Small intestine (tissue), 7 donors: Measurements from ENCODE around the gene PRR19. TPM values are rescaled to one million over a fixed set of nuclear protein-coding genes. Genes with fewer than 3 reads are reported as not detected.
A peak's percentile ranks its signal among the peaks of the same experiment; 100 is the strongest.

Experiments used
- DNase-seq, 2 donors: peaks; one replicate each; pipeline versions ENCODE4 v3.0.0 to v3.0.0-alpha.2; 2013
- FAIRE-seq: peaks from 2 replicates; lab custom pipeline; 2012; peaks lifted over from hg19 to GRCh38; lab: Jason Lieb, UNC
- H3K27ac ChIP-seq, 3 donors: one replicate each; pipeline ENCODE4 v1.5.1; 2013; ENCODE audit warnings: low read length in 2 of 3, mild to moderate bottlenecking in 2 of 3, control low read depth in 1 of 3, inconsistent platforms in 1 of 3, low read depth in 1 of 3, moderate library complexity in 1 of 3
- H3K27me3 ChIP-seq, 3 donors: one replicate each; pipeline ENCODE4 v1.6.1; 2013; ENCODE audit warnings: low read length in 3 of 3, inconsistent platforms in 1 of 3; ENCODE audit not compliant: control insufficient read depth in 3 of 3, insufficient read depth in 3 of 3
- H3K36me3 ChIP-seq, 3 donors: one replicate each; pipeline ENCODE4 v1.6.1; 2013; ENCODE audit warnings: low read length in 3 of 3, inconsistent platforms in 1 of 3, low read depth in 1 of 3, mild to moderate bottlenecking in 1 of 3, moderate library complexity in 1 of 3; ENCODE audit not compliant: control insufficient read depth in 3 of 3, insufficient read depth in 2 of 3
- H3K4me1 ChIP-seq, 3 donors: one replicate each; pipeline ENCODE4 v1.6.1; 2013; ENCODE audit warnings: low read length in 2 of 3, inconsistent platforms in 1 of 3, low read depth in 1 of 3, mild to moderate bottlenecking in 1 of 3, moderate library complexity in 1 of 3; ENCODE audit not compliant: control insufficient read depth in 3 of 3, insufficient read depth in 2 of 3
- H3K4me3 ChIP-seq, 3 donors: one replicate each; pipeline ENCODE4 v1.5.1; 2013; ENCODE audit warnings: low read length in 3 of 3, control low read depth in 1 of 3, inconsistent platforms in 1 of 3, low read depth in 1 of 3, mild to moderate bottlenecking in 1 of 3, moderate library complexity in 1 of 3
- H3K9me3 ChIP-seq, 2 donors: one replicate each; pipeline ENCODE4 v1.6.1; 2013; ENCODE audit warnings: low read depth in 1 of 2, low read length in 1 of 2; ENCODE audit not compliant: control insufficient read depth in 2 of 2, insufficient read depth in 1 of 2
- WGBS, 3 donors: extraction: QIAGEN DNeasy Blood & Tissue Kit; methylation state at CpG; one replicate each; pipeline ENCODE4 v1.1.7; 2013; 5-methylcytosine and 5-hydroxymethylcytosine counted together
- polyA plus RNA-seq, 4 donors: library from polyadenylated mRNA; stranded (reverse) in 3 of 4; unstranded in 1 of 4; fragments of 200-250 nt in 3 of 4; fragments of 120-200 nt in 1 of 4; gene quantifications; one replicate each; pipeline versions ENCODE4 v1.2.1 to v1.2.3, GENCODE V29; 2013
- donor health status: healthy with polysubstance abuse.
- donor health status: control.
- donor health status: control.
- donor health status: Bipolar disorder and iron deficiency.
- donor health status: healthy.

The PRR19 gene
- polyA plus RNA-seq, 4 donors = 0.81 to 1.1 (median 0.99) TPM

- peaks cover 10 to 57% (median 14%) of the 10 kb centered on the region in 3 donors for H3K4me1 ChIP-seq
- peak overlapping the region; percentile 76 to 95 (median 77) for H3K27ac ChIP-seq
- 1 to 2% (median 2%) methylated on average over 29 to 73 of the region's 74 CpGs for WGBS, 3 donors
- H3K9me3 ChIP-seq = no peaks in the 10 kb centered on the region
- FAIRE-seq (no peak), DNase-seq (peak; percentile 93 to 98)
- H3K4me3 ChIP-seq = peak overlapping the region; percentile 40 to 75 (median 68)
- no peaks in the 10 kb centered on the region for H3K27me3 ChIP-seq
- peaks cover 7 to 21% (median 9%) of the 10 kb centered on the region in 3 donors for H3K36me3 ChIP-seq
These were observed 18.5 kb upstream of the PRR19 start for GRCh38 chr19:42283188-42284065.

DNA sequence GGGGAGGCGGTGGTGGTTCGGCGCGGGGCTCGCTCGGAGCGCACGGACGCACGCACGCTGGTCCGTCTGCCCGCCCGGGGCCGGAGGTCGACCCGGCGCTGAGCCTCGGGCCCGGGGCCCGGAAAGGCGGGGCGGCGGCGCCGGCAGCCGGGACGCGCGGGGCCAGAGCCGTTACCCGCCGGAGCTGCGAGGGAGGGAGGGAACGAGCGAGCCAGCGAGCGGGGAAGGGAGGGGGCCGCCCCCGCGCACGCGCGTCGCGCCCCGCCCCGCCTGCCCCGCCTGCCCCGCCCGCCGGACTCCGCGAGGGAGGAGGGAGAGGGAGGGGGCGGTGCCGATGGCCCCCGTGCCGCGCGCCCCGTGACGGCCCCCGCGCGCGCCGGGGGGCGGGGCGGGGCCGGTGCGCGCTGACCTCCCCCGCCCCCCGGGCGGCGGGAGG lies 17.8 kb upstream of the PRR19 start:
- 0 to 3% (median 1%) methylated on average over 6 to 71 of the region's 76 CpGs for WGBS, 3 donors
- Histone ChIP-seq H3K9me3 (no peaks in the 10 kb centered on the region), H3K27me3 (no peaks in the 10 kb centered on the region), H3K36me3 (peaks cover 9 to 27% (median 9%) of the 10 kb centered on the region in 3 donors), H3K4me3 (peak overlapping the region in 2 of 3 donors; percentile 68 to 75), H3K27ac (peak overlapping the region in 2 of 3 donors; percentile 72 to 95), H3K4me1 (peaks cover 10 to 51% (median 14%) of the 10 kb centered on the region in 3 donors)
- FAIRE-seq (no peak), DNase-seq (peak; percentile 76 to 89)

GRCh38 chr19:42284591-42285341 lies 17.2 kb upstream of the PRR19 start:
- 4 to 8% (median 7%) methylated on average over 25 to 41 of the region's 41 CpGs for WGBS, 3 donors
- H3K4me1 ChIP-seq = peaks cover 10 to 44% (median 11%) of the 10 kb centered on the region in 3 donors
- DNase-seq (peak in 1 of 2 donors; percentile 42), FAIRE-seq (no peak)
- no peaks in the 10 kb centered on the region for H3K27me3 ChIP-seq
- peak overlapping the region; percentile 68 to 75 (median 70) for H3K4me3 ChIP-seq
- peaks cover 9 to 32% (median 11%) of the 10 kb centered on the region in 3 donors for H3K36me3 ChIP-seq
- H3K27ac ChIP-seq = peak overlapping the region; percentile 41 to 55 (median 47)
- no peaks in the 10 kb centered on the region for H3K9me3 ChIP-seq

DNA sequence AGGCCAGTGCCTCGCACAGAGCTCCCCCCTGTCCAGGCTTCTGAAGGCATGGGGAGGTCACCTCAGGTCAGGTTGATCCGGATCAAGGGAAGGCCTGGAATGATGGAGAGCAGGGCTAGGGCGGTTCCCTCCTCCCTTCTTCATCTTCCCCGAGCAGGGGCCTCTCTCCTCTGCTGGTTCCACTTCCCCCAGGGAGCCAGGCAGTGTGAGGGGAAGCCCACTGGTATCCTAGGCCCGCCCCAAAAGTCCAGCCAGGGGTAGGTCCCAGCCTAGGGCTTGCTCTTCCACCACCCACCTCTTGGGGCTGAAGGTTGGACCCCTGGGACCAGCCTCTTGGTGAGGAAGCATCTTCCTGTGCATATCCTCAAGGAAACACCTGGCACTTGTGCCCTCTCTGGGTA lies 16.4 kb upstream of the PRR19 start:
- FAIRE-seq (no peak), DNase-seq (no peak)
- peak overlapping the region in 1 of 3 donors; percentile 55 for H3K27ac ChIP-seq
- peaks cover 10 to 44% (median 11%) of the 10 kb centered on the region in 3 donors for H3K4me1 ChIP-seq
- H3K9me3 ChIP-seq = no peaks in the 10 kb centered on the region
- H3K36me3 ChIP-seq = peaks cover 9 to 40% (median 12%) of the 10 kb centered on the region in 3 donors
- WGBS, 3 donors = 36 to 47% (median 46%) methylated on average over 5 of the region's 5 CpGs
- H3K4me3 ChIP-seq = peak overlapping the region in 1 of 3 donors; percentile 70
- H3K27me3 ChIP-seq = no peaks in the 10 kb centered on the region

- DNase-seq (no peak), FAIRE-seq (no peak)
- Histone ChIP-seq H3K4me3 (peak overlapping the region in 1 of 3 donors; percentile 6), H3K27me3 (no peaks in the 10 kb centered on the region), H3K36me3 (peaks cover 9 to 44% (median 12%) of the 10 kb centered on the region in 3 donors), H3K27ac (peak overlapping the region in 2 of 3 donors; percentile 52 to 55), H3K4me1 (peaks cover 10 to 48% (median 11%) of the 10 kb centered on the region in 3 donors), H3K9me3 (no peaks in the 10 kb centered on the region)
- WGBS, 3 donors = 40 to 65% (median 65%) methylated on average over 6 of the region's 6 CpGs
These were observed 16.0 kb upstream of the PRR19 start for GRCh38 chr19:42285988-42286348.

DNA sequence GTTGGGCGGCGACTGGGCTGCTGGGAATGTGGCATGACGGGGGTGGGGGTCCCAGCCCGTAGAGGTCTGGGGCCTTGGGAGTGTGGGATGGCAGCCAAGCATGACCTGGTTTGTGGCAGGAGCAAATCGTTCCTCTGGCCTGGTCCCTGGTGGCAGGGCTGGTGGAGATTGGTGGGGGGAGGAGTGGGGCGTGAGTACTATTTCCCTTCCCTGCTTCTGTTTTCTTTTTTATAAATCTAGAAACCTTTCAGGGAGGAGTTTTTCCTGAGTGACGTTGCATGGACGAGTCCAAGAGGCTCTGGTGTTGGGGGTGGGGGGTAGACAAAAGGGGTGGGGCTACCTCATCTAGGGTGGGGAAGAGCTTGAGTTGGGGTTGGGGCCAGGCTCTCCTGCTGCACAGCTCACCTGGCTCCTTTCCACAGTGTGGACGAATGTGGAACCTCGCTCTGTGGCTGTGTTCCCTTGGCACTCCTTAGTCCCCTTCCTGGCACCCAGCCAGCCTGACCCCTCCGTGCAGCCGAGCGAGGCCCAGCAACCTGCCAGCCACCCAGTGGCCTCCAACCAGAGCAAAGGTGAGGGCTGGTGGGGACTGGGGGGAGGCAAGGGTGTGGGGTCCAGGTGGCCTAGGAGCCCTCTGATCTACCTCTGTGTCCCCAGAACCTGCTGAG lies 15.4 kb upstream of the PRR19 start:
- Histone ChIP-seq H3K27ac (peak overlapping the region in 2 of 3 donors; percentile 52 to 55), H3K9me3 (no peaks in the 10 kb centered on the region), H3K36me3 (peaks cover 9 to 49% (median 12%) of the 10 kb centered on the region in 3 donors), H3K27me3 (no peaks in the 10 kb centered on the region), H3K4me1 (peaks cover 8 to 49% (median 9%) of the 10 kb centered on the region in 3 donors), H3K4me3 (peak overlapping the region in 1 of 3 donors; percentile 6)
- DNase-seq = no peak
- FAIRE-seq = no peak
- WGBS, 3 donors = 42 to 60% (median 60%) methylated on average over 13 of the region's 13 CpGs

- H3K27ac ChIP-seq = peak overlapping the region in 1 of 3 donors; percentile 23
- H3K9me3 ChIP-seq = no peaks in the 10 kb centered on the region
- peaks cover 6 to 49% (median 7%) of the 10 kb centered on the region in 3 donors for H3K4me1 ChIP-seq
- peaks cover 9 to 57% (median 13%) of the 10 kb centered on the region in 3 donors for H3K36me3 ChIP-seq
- 92 to 96% (median 93%) methylated on average over 25 to 30 of the region's 30 CpGs for WGBS, 3 donors
- FAIRE-seq (no peak), DNase-seq (no peak)
- no peak overlapping the region for H3K4me3 ChIP-seq
- H3K27me3 ChIP-seq = no peaks in the 10 kb centered on the region
These were observed 14.7 kb upstream of the PRR19 start for GRCh38 chr19:42287017-42287826.
